IPS-18c (cell line): ENCODE data around the gene ASPN.

Experiments used
- H3K4me3 ChIP-seq: 2 replicates; pipeline ENCODE4 v1.7.0; 2013; ENCODE audit warnings: low read depth, mild to moderate bottlenecking, low read length, moderate library complexity; ENCODE audit not compliant: insufficient read depth
- H3K9me3 ChIP-seq: one replicate; pipeline ENCODE4 v1.6.1; 2013; ENCODE audit warnings: mild to moderate bottlenecking, low read length, moderate library complexity; ENCODE audit not compliant: control insufficient read depth, insufficient read depth

The ASPN gene

GRCh38 chr9:92483627-92484545 is 1.6 kb upstream of the ASPN start:
- Histone ChIP-seq H3K4me3 (no peak overlapping the region), H3K9me3 (no peaks in the 10 kb centered on the region)

GRCh38 chr9:92482805-92483204 is 499 bp upstream of the ASPN start:
- Histone ChIP-seq H3K4me3 (no peak overlapping the region), H3K9me3 (no peaks in the 10 kb centered on the region)

GRCh38 chr9:92480986-92481633 is 1.2 kb downstream of the ASPN start:
- no peak overlapping the region for H3K4me3 ChIP-seq
- H3K9me3 ChIP-seq, result no peaks in the 10 kb centered on the region

- Histone ChIP-seq H3K4me3 (no peak overlapping the region), H3K9me3 (no peaks in the 10 kb centered on the region)
Measured at GRCh38 chr9:92480291-92480771, 2.0 kb downstream of the ASPN start.

- Histone ChIP-seq H3K9me3 (no peaks in the 10 kb centered on the region), H3K4me3 (no peak overlapping the region)
Measured at GRCh38 chr9:92479346-92479745, 3.0 kb downstream of the ASPN start.

- no peaks in the 10 kb centered on the region for H3K9me3 ChIP-seq
- no peak overlapping the region for H3K4me3 ChIP-seq
Measured at GRCh38 chr9:92478783-92479182, 3.5 kb downstream of the ASPN start.

GRCh38 chr9:92476962-92477361 is 5.3 kb downstream of the ASPN start:
- H3K9me3 ChIP-seq, result no peaks in the 10 kb centered on the region
- H3K4me3 ChIP-seq, result no peak overlapping the region

- no peak overlapping the region for H3K4me3 ChIP-seq
- H3K9me3 ChIP-seq, result no peaks in the 10 kb centered on the region
Measured at GRCh38 chr9:92474587-92474986, 7.7 kb downstream of the ASPN start.

GRCh38 chr9:92468206-92468605 is 14.1 kb downstream of the ASPN start:
- H3K4me3 ChIP-seq, result no peak overlapping the region
- no peaks in the 10 kb centered on the region for H3K9me3 ChIP-seq

- Histone ChIP-seq H3K4me3 (no peak overlapping the region), H3K9me3 (no peaks in the 10 kb centered on the region)
Measured at GRCh38 chr9:92467511-92467910, 14.8 kb downstream of the ASPN start.

GRCh38 chr9:92467041-92467440 is 15.3 kb downstream of the ASPN start:
- Histone ChIP-seq H3K4me3 (no peak overlapping the region), H3K9me3 (no peaks in the 10 kb centered on the region)

- H3K4me3 ChIP-seq, result no peak overlapping the region
- H3K9me3 ChIP-seq, result no peaks in the 10 kb centered on the region
Measured at GRCh38 chr9:92463984-92464383, 18.3 kb downstream of the ASPN start.

GRCh38 chr9:92463387-92463786 is 18.9 kb downstream of the ASPN start:
- no peaks in the 10 kb centered on the region for H3K9me3 ChIP-seq
- H3K4me3 ChIP-seq, result no peak overlapping the region

- H3K4me3 ChIP-seq, result no peak overlapping the region
- no peaks in the 10 kb centered on the region for H3K9me3 ChIP-seq
Measured at GRCh38 chr9:92457576-92457975, 24.7 kb downstream of the ASPN start.

GRCh38 chr9:92455217-92455616 is 27.1 kb downstream of the ASPN start:
- Histone ChIP-seq H3K4me3 (no peak overlapping the region), H3K9me3 (no peaks in the 10 kb centered on the region)

- H3K4me3 ChIP-seq, result no peak overlapping the region
- no peaks in the 10 kb centered on the region for H3K9me3 ChIP-seq
Measured at GRCh38 chr9:92446536-92446935, 35.8 kb downstream of the ASPN start.

- H3K4me3 ChIP-seq, result no peak overlapping the region
- no peaks in the 10 kb centered on the region for H3K9me3 ChIP-seq
Measured at GRCh38 chr9:92444841-92445240, 37.5 kb downstream of the ASPN start.

- H3K4me3 ChIP-seq, result no peak overlapping the region
- H3K9me3 ChIP-seq, result no peaks in the 10 kb centered on the region
Measured at GRCh38 chr9:92440751-92441046, 41.6 kb downstream of the ASPN start.
